Spleen (tissue), 11 donors: ENCODE results near the gene C5. TPM values are rescaled to one million over a fixed set of nuclear protein-coding genes. Genes with fewer than 3 reads are reported as not detected.
A peak's percentile ranks its signal among the peaks of the same experiment; 100 is the strongest.

Experiments
- DNase-seq: peaks from one replicate; pipeline ENCODE4 v3.0.0-alpha.2; 2020
- H3K27ac ChIP-seq, 8 donors: fragments of 200-600 bp; sonication (generic) in 7 of 8; 1 replicate in 4 of 8; 2 replicates in 4 of 8; pipeline versions ENCODE4 v1.5.0 to v1.8.0; 2016 to 2021; ENCODE audit warnings: inconsistent platforms in 4 of 8, mild to moderate bottlenecking in 4 of 8, moderate library complexity in 1 of 8
- H3K27me3 ChIP-seq, 7 donors: fragments of 200-600 bp; sonication (generic) in 6 of 7; replicated peaks in 1 of 7; 1 replicate in 4 of 7; 2 replicates in 3 of 7; pipeline versions ENCODE4 v1.5.0 to v1.8.0; 2016 to 2021; ENCODE audit warnings: inconsistent platforms in 3 of 7, mild to moderate bottlenecking in 1 of 7
- H3K36me3 ChIP-seq, 6 donors: fragments of 200-600 bp; sonication (generic) in 5 of 6; 1 replicate in 4 of 6; 2 replicates in 2 of 6; pipeline versions ENCODE4 v1.5.0 to v1.8.0; 2016 to 2021; ENCODE audit warnings: inconsistent platforms in 2 of 6
- H3K4me1 ChIP-seq, 6 donors: fragments of 200-600 bp; sonication (generic) in 5 of 6; 1 replicate in 3 of 6; 2 replicates in 3 of 6; pipeline versions ENCODE4 v1.5.0 to v1.8.0; 2016 to 2021; ENCODE audit warnings: inconsistent platforms in 3 of 6
- H3K4me3 ChIP-seq, 8 donors: fragments of 200-600 bp; sonication (generic) in 7 of 8; 1 replicate in 4 of 8; 2 replicates in 4 of 8; pipeline versions ENCODE4 v1.5.0 to v1.8.0; 2016 to 2021; ENCODE audit warnings: inconsistent platforms in 4 of 8, mild to moderate bottlenecking in 4 of 8, moderate library complexity in 2 of 8
- H3K9me3 ChIP-seq, 8 donors: fragments of 200-600 bp; sonication (generic) in 7 of 8; 1 replicate in 4 of 8; 2 replicates in 4 of 8; pipeline versions ENCODE4 v1.5.0 to v1.8.0; 2016 to 2021; ENCODE audit warnings: inconsistent platforms in 4 of 8
- CTCF ChIP-seq, 11 experiments: fragments of 200-600 bp in 7 of 11; fragments of 450-650 bp in 4 of 11; sonication (generic) in 4 of 11; IDR thresholded peaks in 8 of 11; conservative IDR thresholded peaks in 3 of 11; 1 replicate in 7 of 11; 2 replicates in 4 of 11; pipeline versions ENCODE4 v1.4.0 to v1.8.0; 2016 to 2021; ENCODE audit warnings: antibody characterized with exemption in 11 of 11, inconsistent platforms in 4 of 11, mild to moderate bottlenecking in 1 of 11
- POLR2A ChIP-seq, 3 donors: fragments of 450-650 bp; IDR thresholded peaks; one replicate each; pipeline ENCODE4 v1.5.1; 2017; ENCODE audit warnings: antibody characterized with exemption in 3 of 3, mild to moderate bottlenecking in 1 of 3
- POLR2AphosphoS5 ChIP-seq, 3 donors: sonication (generic); formaldehyde crosslinking; IDR thresholded peaks; one replicate each; pipeline ENCODE4 v1.5.1; 2017; ENCODE audit warnings: antibody characterized with exemption in 3 of 3
- WGBS, 5 donors: extraction: QIAGEN DNeasy Blood & Tissue Kit in 3 of 5; methylation state at CpG; one replicate each; pipeline versions ENCODE4 v1.1.5 to v1.1.7; 2013 to 2018; 5-methylcytosine and 5-hydroxymethylcytosine counted together
- intact Hi-C: fragments of 100-400 bp; cut with DNase I; formaldehyde crosslinking; loops from one replicate; pipeline ENCODE4 v1.15.0; 2023; ENCODE audit warnings: low total_unique reads
- polyA plus RNA-seq, 3 donors: library from polyadenylated mRNA; stranded (reverse); fragments of 200-250 nt; gene quantifications; one replicate each; pipeline ENCODE4 v1.2.1, GENCODE V29; 2013
- total RNA-seq, 7 donors: library from RNA; depleted of rRNA in 3 of 7; stranded (reverse); fragments of >200 nt in 3 of 7; fragmentation: NEBNext Ultra II Directional in 4 of 7; extraction: Animal tissue kit (Norgen Biotek cat#: 25700) in 4 of 7; gene quantifications; one replicate each; pipeline versions ENCODE4 v1.1.0 to v1.2.1, GENCODE V29; 2016 to 2021
- donor health status: healthy with polysubstance abuse.
- donor health status: DM: no; HTN: no; CAD: no; lungs with moderate emphysema.
- donor health status: DM: no; HTN: no; CAD: no.
- donor health status: Bipolar disorder and iron deficiency.
- donor health status: healthy.
- donor health status: DM: no; HTN: no; CAD: no.
- donor health status: DM: yes; HTN: yes; CAD: no.

Gene C5
- total and polyA plus RNA-seq, 10 donors, result 1.2 to 10.4 (median 2.9) TPM

GRCh38 chr9:121059998-121060636 is 10.0 kb upstream of the C5 start:
- intact Hi-C loops, result loop anchor here (5.0 kb wide), 1 partner anchor 303 kb away; no protein-coding TSS in a partner anchor
- H3K36me3 ChIP-seq, result peaks cover 0 to 11% (median 0%) of the 10 kb centered on the region in 6 donors
- H3K4me3 ChIP-seq, result no peak overlapping the region
- DNase-seq, result no peak
- peaks cover 0 to 12% (median 4%) of the 10 kb centered on the region in 6 donors for H3K4me1 ChIP-seq
- no peak overlapping the region for H3K27ac ChIP-seq
- 23 to 31% (median 29%) methylated on average over 6 of the region's 6 CpGs for WGBS, 5 donors
- no peak for TF ChIP-seq POLR2A (IDR thresholded peaks at IDR 0.05)
- peak; percentile 30 to 78 (median 68) for TF ChIP-seq CTCF (IDR thresholded peaks at IDR 0.05 in 8 of 11, conservative IDR thresholded peaks at IDR 0.05 in 3 of 11)
- no peaks in the 10 kb centered on the region for H3K27me3 ChIP-seq
- peaks cover 0 to 23% (median 13%) of the 10 kb centered on the region in 8 donors for H3K9me3 ChIP-seq

- Histone ChIP-seq H3K36me3 (peaks cover 0 to 12% (median 0%) of the 10 kb centered on the region in 6 donors), H3K4me3 (no peak overlapping the region), H3K27ac (no peak overlapping the region), H3K4me1 (peaks cover 0 to 12% (median 4%) of the 10 kb centered on the region in 6 donors), H3K27me3 (no peaks in the 10 kb centered on the region), H3K9me3 (peaks cover 0 to 23% (median 13%) of the 10 kb centered on the region in 8 donors)
- no peak for DNase-seq
- 70 to 83% (median 75%) methylated on average over 6 of the region's 6 CpGs for WGBS, 5 donors
- TF ChIP-seq POLR2A (IDR thresholded peaks at IDR 0.05), result no peak
- TF ChIP-seq CTCF (IDR thresholded peaks at IDR 0.05 in 8 of 11, conservative IDR thresholded peaks at IDR 0.05 in 3 of 11), result no peak
- TF ChIP-seq POLR2AphosphoS5 (IDR thresholded peaks at IDR 0.05), result no peak
- intact Hi-C loops, result loop anchor here (5.0 kb wide), 1 partner anchor 302 kb away; no protein-coding TSS in a partner anchor
These were observed 9.4 kb upstream of the C5 start for GRCh38 chr9:121059513-121059912.

- peaks cover 0 to 12% (median 0%) of the 10 kb centered on the region in 6 donors for H3K36me3 ChIP-seq
- peaks cover 0 to 12% (median 4%) of the 10 kb centered on the region in 6 donors for H3K4me1 ChIP-seq
- no peak overlapping the region for H3K4me3 ChIP-seq
- no peak for TF ChIP-seq POLR2A (IDR thresholded peaks at IDR 0.05)
- TF ChIP-seq CTCF (IDR thresholded peaks at IDR 0.05 in 8 of 11, conservative IDR thresholded peaks at IDR 0.05 in 3 of 11), result no peak
- TF ChIP-seq POLR2AphosphoS5 (IDR thresholded peaks at IDR 0.05), result no peak
- H3K9me3 ChIP-seq, result peaks cover 0 to 23% (median 13%) of the 10 kb centered on the region in 8 donors
- 89 to 96% (median 91%) methylated on average over 5 of the region's 5 CpGs for WGBS, 5 donors
- H3K27ac ChIP-seq, result no peak overlapping the region
- intact Hi-C loops, result loop anchor here (5.0 kb wide), 1 partner anchor 301 kb away; no protein-coding TSS in a partner anchor
- no peaks in the 10 kb centered on the region for H3K27me3 ChIP-seq
- no peak for DNase-seq
These were observed 7.7 kb upstream of the C5 start for GRCh38 chr9:121057821-121058220.

GRCh38 chr9:121055642-121056143 is 5.6 kb upstream of the C5 start:
- no peak overlapping the region for H3K27ac ChIP-seq
- peaks cover 0 to 12% (median 0%) of the 10 kb centered on the region in 6 donors for H3K36me3 ChIP-seq
- intact Hi-C loops, result loop anchor here (5.0 kb wide), 1 partner anchor 298 kb away; no protein-coding TSS in a partner anchor
- DNase-seq, result no peak
- H3K27me3 ChIP-seq, result no peaks in the 10 kb centered on the region
- WGBS, 5 donors, result 86 to 100% (median 100%) methylated on average over 2 of the region's 2 CpGs
- peaks cover 0 to 12% (median 4%) of the 10 kb centered on the region in 6 donors for H3K4me1 ChIP-seq
- H3K9me3 ChIP-seq, result peaks cover 0 to 23% (median 13%) of the 10 kb centered on the region in 8 donors
- no peak for TF ChIP-seq POLR2AphosphoS5 (IDR thresholded peaks at IDR 0.05)
- TF ChIP-seq CTCF (IDR thresholded peaks at IDR 0.05 in 8 of 11, conservative IDR thresholded peaks at IDR 0.05 in 3 of 11), result peak in 3 of 11 experiments; percentile 10 to 17 (median 13)
- H3K4me3 ChIP-seq, result no peak overlapping the region
